ENCODE measurements around the gene CMC1. TPM values are rescaled to one million over a fixed set of nuclear protein-coding genes. Genes with fewer than 3 reads are reported as not detected.
A peak's percentile ranks its signal among the peaks of the same experiment; 100 is the strongest.

The CMC1 gene
- total RNA-seq, 1 donor from 2014 or later: 20.1 TPM

DNA sequence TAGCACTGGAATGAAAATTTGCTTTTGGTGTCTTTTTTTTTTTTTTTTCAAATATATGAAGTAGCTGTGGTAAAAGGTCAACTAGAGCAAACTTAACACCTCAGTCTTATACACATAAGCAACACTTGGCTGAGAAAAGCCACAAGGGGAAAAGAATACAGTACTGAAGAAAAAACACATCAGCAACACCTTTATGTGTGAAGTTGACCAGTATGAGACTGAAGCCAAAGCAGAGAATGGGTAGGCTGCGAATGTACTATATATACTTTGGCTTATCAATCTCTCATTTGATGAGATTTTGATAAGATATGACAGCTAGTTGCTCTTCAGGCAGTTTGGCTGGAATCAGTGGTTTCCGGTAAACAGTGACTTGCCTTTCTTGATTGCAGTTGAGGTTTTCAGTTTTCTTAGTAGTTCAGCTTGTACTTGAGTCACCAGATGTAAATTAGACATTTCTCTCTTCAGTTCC lies 85.1 kb downstream of the CMC1 start:
- H3K4me3 ChIP-seq (ENCODE audit: low read depth, low read length): no peak overlapping the region
- TF ChIP-seq, protein P1, sequence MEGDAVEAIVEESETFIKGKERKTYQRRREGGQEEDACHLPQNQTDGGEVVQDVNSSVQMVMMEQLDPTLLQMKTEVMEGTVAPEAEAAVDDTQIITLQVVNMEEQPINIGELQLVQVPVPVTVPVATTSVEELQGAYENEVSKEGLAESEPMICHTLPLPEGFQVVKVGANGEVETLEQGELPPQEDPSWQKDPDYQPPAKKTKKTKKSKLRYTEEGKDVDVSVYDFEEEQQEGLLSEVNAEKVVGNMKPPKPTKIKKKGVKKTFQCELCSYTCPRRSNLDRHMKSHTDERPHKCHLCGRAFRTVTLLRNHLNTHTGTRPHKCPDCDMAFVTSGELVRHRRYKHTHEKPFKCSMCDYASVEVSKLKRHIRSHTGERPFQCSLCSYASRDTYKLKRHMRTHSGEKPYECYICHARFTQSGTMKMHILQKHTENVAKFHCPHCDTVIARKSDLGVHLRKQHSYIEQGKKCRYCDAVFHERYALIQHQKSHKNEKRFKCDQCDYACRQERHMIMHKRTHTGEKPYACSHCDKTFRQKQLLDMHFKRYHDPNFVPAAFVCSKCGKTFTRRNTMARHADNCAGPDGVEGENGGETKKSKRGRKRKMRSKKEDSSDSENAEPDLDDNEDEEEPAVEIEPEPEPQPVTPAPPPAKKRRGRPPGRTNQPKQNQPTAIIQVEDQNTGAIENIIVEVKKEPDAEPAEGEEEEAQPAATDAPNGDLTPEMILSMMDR (IDR thresholded peaks at IDR 0.05; ENCODE audit: insufficient read depth, low read length, poor library complexity, severe bottlenecking): no peak
- no peaks in the 10 kb centered on the region for H3K36me3 ChIP-seq (ENCODE audit: control insufficient read depth, insufficient read depth, low read length)
- no peak for DNase-seq (ENCODE audit: low read depth)
- H3K27me3 ChIP-seq (ENCODE audit: control insufficient read depth, insufficient read depth, low read length): no peaks in the 10 kb centered on the region

DNA sequence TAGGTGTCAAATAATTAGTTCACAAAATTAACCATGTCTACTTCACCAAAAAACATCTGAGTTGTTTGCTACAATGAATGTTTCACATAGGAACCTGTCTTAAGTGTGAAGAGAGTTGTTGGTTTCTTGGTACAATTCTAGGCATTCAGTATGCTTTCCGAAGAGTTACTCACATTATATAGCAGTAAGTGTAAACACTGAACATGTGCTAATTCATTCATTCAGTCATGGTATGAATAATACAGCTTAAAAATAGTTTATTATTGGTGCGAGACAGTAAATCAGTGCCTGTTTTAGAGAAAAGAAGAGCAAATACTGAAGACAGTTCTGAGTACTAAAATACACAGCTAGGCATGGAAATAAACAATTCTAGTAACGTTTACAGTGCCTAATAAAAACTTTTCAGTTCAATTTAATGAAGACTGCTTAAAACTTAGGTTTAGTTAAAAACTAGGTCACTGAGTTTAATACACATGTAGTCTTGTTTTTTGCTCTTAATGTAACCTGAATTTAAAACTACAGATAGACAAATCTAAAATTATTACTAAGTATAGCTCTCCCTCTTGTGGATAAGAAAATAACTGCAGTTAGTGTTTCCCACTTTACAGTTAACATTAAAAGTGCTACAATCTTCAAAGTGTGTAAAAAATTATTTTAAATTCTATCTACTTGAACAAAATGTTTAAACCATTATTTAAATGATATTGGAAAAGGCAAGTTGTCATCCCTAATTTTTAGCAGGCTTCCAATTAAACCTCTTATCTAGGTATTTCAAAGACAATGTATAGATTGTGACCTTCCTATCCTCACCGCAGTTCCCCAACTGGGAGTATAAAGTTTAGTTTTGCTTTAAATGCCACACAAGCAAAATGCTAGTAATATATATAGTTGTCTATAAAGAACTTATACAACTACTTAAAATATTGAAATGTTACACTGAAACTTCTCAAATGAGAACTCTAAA lies 87.1 kb downstream of the CMC1 start:
- TF ChIP-seq, protein P1 (IDR thresholded peaks at IDR 0.05; ENCODE audit: insufficient read depth, low read length, poor library complexity, severe bottlenecking): peak; percentile 32
- no peak overlapping the region for H3K4me3 ChIP-seq (ENCODE audit: low read depth, low read length)
- no peak for DNase-seq (ENCODE audit: low read depth)
- H3K27me3 ChIP-seq (ENCODE audit: control insufficient read depth, insufficient read depth, low read length): no peaks in the 10 kb centered on the region
- no peaks in the 10 kb centered on the region for H3K36me3 ChIP-seq (ENCODE audit: control insufficient read depth, insufficient read depth, low read length)

DNA sequence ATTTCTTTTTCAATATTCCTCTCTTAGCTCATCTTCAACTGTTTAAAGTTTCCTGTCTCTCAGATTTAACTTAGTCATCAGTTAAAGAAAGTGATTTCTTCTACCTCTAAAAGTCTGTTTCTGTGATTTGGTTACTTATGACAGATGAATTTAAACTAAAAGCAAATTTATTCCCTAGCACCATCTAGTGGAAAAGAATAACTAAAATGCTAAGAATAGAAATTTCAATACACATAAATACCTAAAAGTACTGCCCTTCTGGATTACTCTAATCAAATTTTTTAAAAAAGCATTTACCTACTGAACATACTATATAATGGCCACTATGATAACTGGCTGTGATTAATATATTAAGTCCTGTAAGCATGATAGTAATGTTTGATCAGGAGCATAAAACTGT lies 93.1 kb downstream of the CMC1 start:
- H3K4me3 ChIP-seq (ENCODE audit: low read depth, low read length): no peak overlapping the region
- TF ChIP-seq, protein P1 (IDR thresholded peaks at IDR 0.05; ENCODE audit: insufficient read depth, low read length, poor library complexity, severe bottlenecking): no peak
- no peak for DNase-seq (ENCODE audit: low read depth)
- H3K36me3 ChIP-seq (ENCODE audit: control insufficient read depth, insufficient read depth, low read length): no peaks in the 10 kb centered on the region
- no peaks in the 10 kb centered on the region for H3K27me3 ChIP-seq (ENCODE audit: control insufficient read depth, insufficient read depth, low read length)

DNA sequence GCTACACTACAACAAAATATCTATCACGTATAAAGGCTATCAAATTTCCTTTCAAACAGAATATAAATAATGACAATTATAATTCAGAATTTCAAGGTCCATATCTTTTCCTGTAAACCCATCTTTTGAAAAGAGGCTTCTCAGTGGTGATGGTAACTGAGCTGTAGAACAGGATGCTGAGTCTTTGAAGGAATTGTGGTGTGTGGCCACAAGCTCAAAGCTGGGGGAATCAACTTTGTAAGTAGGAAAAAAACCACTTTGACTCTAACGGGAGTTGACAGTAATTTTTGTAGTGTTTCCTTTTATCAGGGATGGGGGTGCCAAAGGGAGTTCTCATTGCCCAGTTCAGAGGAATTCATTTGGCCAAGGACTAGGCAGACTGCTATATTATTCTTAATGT lies 93.8 kb downstream of the CMC1 start:
- H3K27me3 ChIP-seq (ENCODE audit: control insufficient read depth, insufficient read depth, low read length): no peaks in the 10 kb centered on the region
- H3K4me3 ChIP-seq (ENCODE audit: low read depth, low read length): no peak overlapping the region
- no peak for DNase-seq (ENCODE audit: low read depth)
- TF ChIP-seq, protein P1 (IDR thresholded peaks at IDR 0.05; ENCODE audit: insufficient read depth, low read length, poor library complexity, severe bottlenecking): no peak
- H3K36me3 ChIP-seq (ENCODE audit: control insufficient read depth, insufficient read depth, low read length): no peaks in the 10 kb centered on the region

DNA sequence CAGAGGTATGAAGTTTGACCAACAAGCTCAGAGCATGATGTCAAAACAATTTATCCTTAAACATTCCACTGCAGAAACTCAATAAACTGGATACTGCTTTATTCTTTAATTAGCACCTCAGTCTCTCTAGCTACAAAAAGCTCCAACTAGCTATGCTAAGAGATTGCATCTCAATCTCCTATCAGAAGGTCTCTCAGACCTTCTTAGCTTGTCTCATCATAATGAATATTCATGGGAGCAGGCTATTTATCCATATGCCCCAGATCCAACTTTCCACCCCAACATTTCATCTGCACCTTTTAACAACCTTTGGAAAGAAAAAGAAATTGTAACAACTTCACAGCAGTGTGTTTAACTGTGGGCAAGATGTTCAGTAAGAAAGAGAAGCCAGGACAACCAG lies 95.8 kb downstream of the CMC1 start:
- no peaks in the 10 kb centered on the region for H3K36me3 ChIP-seq (ENCODE audit: control insufficient read depth, insufficient read depth, low read length)
- no peaks in the 10 kb centered on the region for H3K27me3 ChIP-seq (ENCODE audit: control insufficient read depth, insufficient read depth, low read length)
- no peak for DNase-seq (ENCODE audit: low read depth)
- no peak overlapping the region for H3K4me3 ChIP-seq (ENCODE audit: low read depth, low read length)
- TF ChIP-seq, protein P1 (IDR thresholded peaks at IDR 0.05; ENCODE audit: insufficient read depth, low read length, poor library complexity, severe bottlenecking): no peak
